Lung (tissue), 12 donors: ENCODE data around the gene DDRGK1. TPM values are rescaled to one million over a fixed set of nuclear protein-coding genes. Genes with fewer than 3 reads are reported as not detected.

Experiments
- ATAC-seq: fragments of 200-7000 bp; cut with Tn5 transposase; one replicate; pipeline ENCODE4 v1.9.1; 2020; ENCODE audit warnings: moderate number of reproducible peaks; ENCODE audit not compliant: insufficient read depth, low FRiP score
- DNase-seq, 3 donors: peaks; one replicate each; pipeline ENCODE4 v3.0.0-alpha.2; 2013 to 2017
- H3K27ac ChIP-seq, 2 donors: one replicate each; pipeline ENCODE4 v1.5.1; 2013; ENCODE audit warnings: mild to moderate bottlenecking in 2 of 2, moderate library complexity in 2 of 2, control low read depth in 1 of 2, inconsistent platforms in 1 of 2, low read depth in 1 of 2, low read length in 1 of 2
- H3K27me3 ChIP-seq, 3 donors: one replicate each; pipeline ENCODE4 v1.5.1; 2013; ENCODE audit warnings: low read length in 2 of 3; ENCODE audit not compliant: control insufficient read depth in 3 of 3, insufficient read depth in 3 of 3
- H3K36me3 ChIP-seq, 4 donors: one replicate each; pipeline ENCODE4 v1.5.1; 2013; ENCODE audit warnings: low read length in 4 of 4, mild to moderate bottlenecking in 1 of 4, moderate library complexity in 1 of 4; ENCODE audit not compliant: control insufficient read depth in 4 of 4, insufficient read depth in 4 of 4
- H3K4me1 ChIP-seq, 5 donors: one replicate each; pipeline ENCODE4 v1.5.1; 2013; ENCODE audit warnings: low read length in 5 of 5, mild to moderate bottlenecking in 2 of 5, moderate library complexity in 1 of 5; ENCODE audit not compliant: control insufficient read depth in 5 of 5, insufficient read depth in 5 of 5
- H3K4me3 ChIP-seq: one replicate; pipeline ENCODE4 v1.5.1; 2013; ENCODE audit warnings: mild to moderate bottlenecking, control low read depth, moderate library complexity
- H3K9ac ChIP-seq, 2 donors: one replicate each; pipeline ENCODE4 v1.5.1; 2013; ENCODE audit warnings: low read length in 2 of 2, control low read depth in 1 of 2; ENCODE audit not compliant: insufficient read depth in 1 of 2
- H3K9me3 ChIP-seq, 4 donors: one replicate each; pipeline ENCODE4 v1.5.1; 2013; ENCODE audit warnings: low read length in 3 of 4, mild to moderate bottlenecking in 1 of 4, moderate library complexity in 1 of 4; ENCODE audit not compliant: control insufficient read depth in 4 of 4, insufficient read depth in 3 of 4
- CTCF ChIP-seq: IDR thresholded peaks from 2 replicates; pipeline ENCODE4 v1.5.1; 2012; ENCODE audit warnings: mild to moderate bottlenecking; ENCODE audit errors: control extremely low read depth, extremely low read depth
- WGBS, 2 donors: extraction: QIAGEN DNeasy Blood & Tissue Kit; methylation state at CpG; one replicate each; pipeline ENCODE4 v1.1.7; 2013; 5-methylcytosine and 5-hydroxymethylcytosine counted together
- polyA plus RNA-seq, 2 donors: library from polyadenylated mRNA; stranded (reverse); fragments of 200-250 nt; gene quantifications; one replicate each; pipeline ENCODE4 v1.2.1, GENCODE V29; 2013
- total RNA-seq, 2 donors: library from RNA; depleted of rRNA in 1 of 2; stranded (reverse); fragments of >200 nt in 1 of 2; gene quantifications; one replicate each; pipeline ENCODE4 v1.2.1, GENCODE V29; 2014 to 2021
- donor health status: control.
- donor health status: control.
- donor health status: Bipolar disorder and iron deficiency.
- donor health status: healthy.
- donor health status: DM: yes; HTN: yes; CAD: no.

Gene DDRGK1
- total and polyA plus RNA-seq, 4 donors: 44.3 to 95.1 (median 85.9) TPM

- no peak for DNase-seq
- H3K9me3 ChIP-seq: no peaks in the 10 kb centered on the region
- WGBS, 2 donors: 95 to 98% methylated on average over 21 of the region's 21 CpGs
- H3K4me3 ChIP-seq: no peak overlapping the region
- ATAC-seq: no peak
- H3K36me3 ChIP-seq: peaks cover 0 to 7% (median 0%) of the 10 kb centered on the region in 4 donors
- H3K27ac ChIP-seq: no peak overlapping the region
- H3K27me3 ChIP-seq: peaks cover 0 to 4% (median 4%) of the 10 kb centered on the region in 3 donors
- TF ChIP-seq CTCF: no peak
- no peaks in the 10 kb centered on the region for H3K4me1 ChIP-seq
- no peak overlapping the region for H3K9ac ChIP-seq
These were observed 26.6 kb upstream of the DDRGK1 start for GRCh38 chr20:3231116-3231515.

- 90 to 95% methylated on average over 12 to 14 of the region's 14 CpGs for WGBS, 2 donors
- H3K4me1 ChIP-seq: no peaks in the 10 kb centered on the region
- no peak for ATAC-seq
- no peak overlapping the region for H3K9ac ChIP-seq
- peaks cover 0 to 7% (median 1%) of the 10 kb centered on the region in 4 donors for H3K36me3 ChIP-seq
- no peaks in the 10 kb centered on the region for H3K27me3 ChIP-seq
- DNase-seq: no peak
- H3K27ac ChIP-seq: no peak overlapping the region
- H3K4me3 ChIP-seq: no peak overlapping the region
- no peak for TF ChIP-seq CTCF
- H3K9me3 ChIP-seq: no peaks in the 10 kb centered on the region
These were observed 25.3 kb upstream of the DDRGK1 start for GRCh38 chr20:3229798-3230197.

GRCh38 chr20:3229158-3229557, 24.7 kb upstream of the DDRGK1 start:
- no peak for TF ChIP-seq CTCF
- DNase-seq (no peak), ATAC-seq (no peak)
- Histone ChIP-seq H3K9ac (no peak overlapping the region), H3K27ac (no peak overlapping the region), H3K4me1 (no peaks in the 10 kb centered on the region), H3K27me3 (no peaks in the 10 kb centered on the region), H3K36me3 (peaks cover 0 to 11% (median 2%) of the 10 kb centered on the region in 4 donors), H3K4me3 (no peak overlapping the region), H3K9me3 (no peaks in the 10 kb centered on the region)
- WGBS, 2 donors: 96 to 97% methylated on average over 22 of the region's 22 CpGs

GRCh38 chr20:3228750-3229032, 24.2 kb upstream of the DDRGK1 start:
- H3K9ac ChIP-seq: no peak overlapping the region
- H3K27ac ChIP-seq: no peak overlapping the region
- peaks cover 0 to 15% (median 2%) of the 10 kb centered on the region in 4 donors for H3K36me3 ChIP-seq
- DNase-seq (no peak), ATAC-seq (no peak)
- H3K4me3 ChIP-seq: no peak overlapping the region
- no peaks in the 10 kb centered on the region for H3K9me3 ChIP-seq
- no peaks in the 10 kb centered on the region for H3K4me1 ChIP-seq
- no peak for TF ChIP-seq CTCF
- H3K27me3 ChIP-seq: no peaks in the 10 kb centered on the region
- 89 to 95% methylated on average over 11 of the region's 11 CpGs for WGBS, 2 donors
